Ishikawa (cell line): ENCODE data around the gene MIER1.

ENCODE experiments used
- CEBPB ChIP-seq: IDR thresholded peaks from 2 replicates; pipeline ENCODE4 v1.6.1; 2012
- CREB1 ChIP-seq: IDR thresholded peaks from 2 replicates; pipeline ENCODE4 v1.6.1; 2012; ENCODE audit warnings: low read depth
- EGR1 ChIP-seq: IDR thresholded peaks from 2 replicates; pipeline ENCODE4 v1.6.1; 2012
- EP300 ChIP-seq: IDR thresholded peaks from 2 replicates; pipeline ENCODE4 v1.6.1; 2012; ENCODE audit warnings: borderline replicate concordance
- FOXM1 ChIP-seq: IDR thresholded peaks from 2 replicates; pipeline ENCODE4 v1.6.1; 2012; ENCODE audit warnings: low read depth, borderline replicate concordance
- MAX ChIP-seq: IDR thresholded peaks from 2 replicates; pipeline ENCODE4 v1.6.1; 2012
- NFIC ChIP-seq: IDR thresholded peaks from 2 replicates; pipeline ENCODE4 v1.6.1; 2012
- RAD21 ChIP-seq: IDR thresholded peaks from 2 replicates; pipeline ENCODE4 v1.6.1; 2012; ENCODE audit warnings: low read depth
- REST ChIP-seq: IDR thresholded peaks from 2 replicates; pipeline ENCODE4 v1.6.1; 2012; ENCODE audit warnings: low read depth, mild to moderate bottlenecking
- TAF1 ChIP-seq: IDR thresholded peaks from 2 replicates; pipeline ENCODE4 v1.6.1; 2012; ENCODE audit warnings: low read depth, mild to moderate bottlenecking
- TCF12 ChIP-seq: IDR thresholded peaks from 2 replicates; pipeline ENCODE4 v1.6.1; 2012; ENCODE audit warnings: low read depth
- TEAD4 ChIP-seq: IDR thresholded peaks from 2 replicates; pipeline ENCODE4 v1.6.1; 2012
- USF1 ChIP-seq: IDR thresholded peaks from 2 replicates; pipeline ENCODE4 v1.6.1; 2012
- YY1 ChIP-seq: IDR thresholded peaks from 2 replicates; pipeline ENCODE4 v1.6.1; 2012; ENCODE audit warnings: low read depth
- ZBTB7A ChIP-seq: IDR thresholded peaks from 2 replicates; pipeline ENCODE4 v1.6.1; 2012; ENCODE audit warnings: low read depth

The MIER1 gene

GRCh38 chr1:66951513-66951912, 26.7 kb downstream of the MIER1 start:
- TF ChIP-seq MAX (no peak), NFIC (no peak), ZBTB7A (no peak), TEAD4 (no peak), EGR1 (no peak), USF1 (no peak), RAD21 (no peak), YY1 (no peak), CEBPB (no peak), TAF1 (no peak), FOXM1 (no peak), TCF12 (no peak), CREB1 (no peak), REST (no peak), EP300 (no peak)

GRCh38 chr1:66954208-66954607, 29.4 kb downstream of the MIER1 start:
- no peak for TF ChIP-seq CREB1
- TF ChIP-seq NFIC, result no peak
- no peak for TF ChIP-seq CEBPB
- no peak for TF ChIP-seq YY1
- TF ChIP-seq TEAD4, result no peak
- TF ChIP-seq RAD21, result no peak
- TF ChIP-seq TCF12, result no peak
- TF ChIP-seq USF1, result no peak
- no peak for TF ChIP-seq EGR1
- TF ChIP-seq REST, result no peak
- no peak for TF ChIP-seq FOXM1
- TF ChIP-seq EP300, result no peak
- TF ChIP-seq TAF1, result no peak

GRCh38 chr1:66957938-66958337, 33.1 kb downstream of the MIER1 start:
- TF ChIP-seq USF1, result no peak
- no peak for TF ChIP-seq ZBTB7A
- TF ChIP-seq CREB1, result no peak
- no peak for TF ChIP-seq TEAD4
- no peak for TF ChIP-seq REST
- no peak for TF ChIP-seq YY1
- TF ChIP-seq NFIC, result no peak
- TF ChIP-seq TAF1, result no peak
- TF ChIP-seq EP300, result no peak

- TF ChIP-seq CEBPB (no peak), TEAD4 (no peak), RAD21 (no peak), REST (no peak), USF1 (no peak)
Observed at GRCh38 chr1:66968574-66968973, 43.8 kb downstream of the MIER1 start.
